ENCODE measurements around the gene OR5C1. TPM values are rescaled to one million over a fixed set of nuclear protein-coding genes. Genes with fewer than 3 reads are reported as not detected.

The OR5C1 gene
- total RNA-seq, result not detected
- not detected for polyA plus RNA-seq
- long read RNA-seq, donor 1, result 0 reads
- long read RNA-seq, donor 2, result 0 reads
- long read RNA-seq, donor 3, result 0 reads
- long read RNA-seq, donor 4, result 0 reads
- long read RNA-seq, donor 5, result 0 reads

DNA sequence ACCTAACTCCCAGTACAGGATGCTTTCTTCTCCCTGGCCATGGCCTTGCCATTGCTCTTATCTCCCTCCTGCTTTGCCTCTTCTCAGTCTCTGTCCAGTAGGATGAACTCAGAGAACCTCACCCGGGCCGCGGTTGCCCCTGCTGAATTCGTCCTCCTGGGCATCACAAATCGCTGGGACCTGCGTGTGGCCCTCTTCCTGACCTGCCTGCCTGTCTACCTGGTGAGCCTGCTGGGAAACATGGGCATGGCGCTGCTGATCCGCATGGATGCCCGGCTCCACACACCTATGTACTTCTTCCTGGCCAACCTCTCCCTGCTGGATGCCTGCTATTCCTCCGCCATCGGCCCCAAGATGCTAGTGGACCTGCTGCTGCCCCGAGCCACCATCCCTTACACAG, at the start of gene OR5C1:
Gene OR5C1, plus strand, starts transcription at position 103 of the 400 bp plus-strand sequence. Its CDS starts 0 bp downstream, at position 103.
- DNase-seq (no peak), ATAC-seq (ENCODE audit: insufficient read depth, low FRiP score) (no peak)
- H3K9me3 ChIP-seq (ENCODE audit: control insufficient read depth in 4 of 4, insufficient read depth in 3 of 4, low read length in 3 of 4), result no peaks in the 10 kb centered on the region
- H3K4me3 ChIP-seq, result no peak within 1 kb of the TSS
- no peak within 1 kb of the TSS for H3K9ac ChIP-seq (ENCODE audit: insufficient read depth in 1 of 2, low read length in 2 of 2)
- H3K4me1 ChIP-seq (ENCODE audit: control insufficient read depth in 5 of 5, insufficient read depth in 5 of 5, low read length in 5 of 5), result no peaks in the 10 kb centered on the region
- H3K27me3 ChIP-seq (ENCODE audit: control insufficient read depth in 3 of 3, insufficient read depth in 3 of 3, low read length in 2 of 3), result no peaks in the 10 kb centered on the region
- no peaks in the 10 kb centered on the region for H3K36me3 ChIP-seq (ENCODE audit: control insufficient read depth in 4 of 4, insufficient read depth in 4 of 4, low read length in 4 of 4)
- TF ChIP-seq, protein P1, sequence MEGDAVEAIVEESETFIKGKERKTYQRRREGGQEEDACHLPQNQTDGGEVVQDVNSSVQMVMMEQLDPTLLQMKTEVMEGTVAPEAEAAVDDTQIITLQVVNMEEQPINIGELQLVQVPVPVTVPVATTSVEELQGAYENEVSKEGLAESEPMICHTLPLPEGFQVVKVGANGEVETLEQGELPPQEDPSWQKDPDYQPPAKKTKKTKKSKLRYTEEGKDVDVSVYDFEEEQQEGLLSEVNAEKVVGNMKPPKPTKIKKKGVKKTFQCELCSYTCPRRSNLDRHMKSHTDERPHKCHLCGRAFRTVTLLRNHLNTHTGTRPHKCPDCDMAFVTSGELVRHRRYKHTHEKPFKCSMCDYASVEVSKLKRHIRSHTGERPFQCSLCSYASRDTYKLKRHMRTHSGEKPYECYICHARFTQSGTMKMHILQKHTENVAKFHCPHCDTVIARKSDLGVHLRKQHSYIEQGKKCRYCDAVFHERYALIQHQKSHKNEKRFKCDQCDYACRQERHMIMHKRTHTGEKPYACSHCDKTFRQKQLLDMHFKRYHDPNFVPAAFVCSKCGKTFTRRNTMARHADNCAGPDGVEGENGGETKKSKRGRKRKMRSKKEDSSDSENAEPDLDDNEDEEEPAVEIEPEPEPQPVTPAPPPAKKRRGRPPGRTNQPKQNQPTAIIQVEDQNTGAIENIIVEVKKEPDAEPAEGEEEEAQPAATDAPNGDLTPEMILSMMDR (IDR thresholded peaks at IDR 0.05; ENCODE audit: control extremely low read depth, extremely low read depth), result no peak
- no peak within 1 kb of the TSS for H3K27ac ChIP-seq (ENCODE audit: low read depth in 1 of 2, low read length in 1 of 2)
- WGBS, 2 donors, result 97 to 98% methylated on average over 12 of the region's 12 CpGs

DNA sequence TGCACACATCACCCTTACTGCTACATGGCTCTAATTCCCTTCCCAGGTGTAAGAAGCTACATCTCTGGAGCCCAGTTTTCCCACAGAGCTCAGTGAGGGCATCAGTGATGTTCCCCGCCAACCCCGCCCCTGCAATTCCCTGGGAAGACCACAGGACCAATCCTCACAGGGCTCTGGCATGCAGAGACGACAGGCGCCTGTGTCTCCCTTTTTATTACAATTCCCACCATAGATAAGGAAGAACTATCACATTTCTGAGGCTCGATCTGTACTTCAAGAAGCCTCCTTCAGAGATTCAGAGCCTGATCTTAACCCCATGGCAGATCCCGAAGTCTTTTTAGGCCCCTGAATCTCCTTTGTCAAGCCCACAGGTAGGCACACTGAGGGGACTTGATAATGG, 46.7 kb upstream of the OR5C1 start, which contains the start of gene OR1L6:
Gene OR1L6, plus strand, starts transcription at position 301 of the 400 bp plus-strand sequence. CDS start 7,545 bp downstream, outside the sequence.
- Histone ChIP-seq H3K9ac (ENCODE audit: insufficient read depth in 1 of 2, low read length in 2 of 2) (no peak within 1 kb of the TSS), H3K4me3 (no peak within 1 kb of the TSS), H3K4me1 (ENCODE audit: control insufficient read depth in 5 of 5, insufficient read depth in 5 of 5, low read length in 5 of 5) (no peaks in the 10 kb centered on the region), H3K27ac (ENCODE audit: low read depth in 1 of 2, low read length in 1 of 2) (no peak within 1 kb of the TSS), H3K9me3 (ENCODE audit: control insufficient read depth in 4 of 4, insufficient read depth in 3 of 4, low read length in 3 of 4) (peaks cover 0 to 6% (median 2%) of the 10 kb centered on the region in 4 donors), H3K27me3 (ENCODE audit: control insufficient read depth in 3 of 3, insufficient read depth in 3 of 3, low read length in 2 of 3) (no peaks in the 10 kb centered on the region), H3K36me3 (ENCODE audit: control insufficient read depth in 4 of 4, insufficient read depth in 4 of 4, low read length in 4 of 4) (no peaks in the 10 kb centered on the region)
- TF ChIP-seq, protein P1 (IDR thresholded peaks at IDR 0.05; ENCODE audit: control extremely low read depth, extremely low read depth), result no peak
- ATAC-seq (ENCODE audit: insufficient read depth, low FRiP score) (no peak), DNase-seq (no peak)
- 77 to 85% methylated on average over 6 of the region's 6 CpGs for WGBS, 2 donors

DNA sequence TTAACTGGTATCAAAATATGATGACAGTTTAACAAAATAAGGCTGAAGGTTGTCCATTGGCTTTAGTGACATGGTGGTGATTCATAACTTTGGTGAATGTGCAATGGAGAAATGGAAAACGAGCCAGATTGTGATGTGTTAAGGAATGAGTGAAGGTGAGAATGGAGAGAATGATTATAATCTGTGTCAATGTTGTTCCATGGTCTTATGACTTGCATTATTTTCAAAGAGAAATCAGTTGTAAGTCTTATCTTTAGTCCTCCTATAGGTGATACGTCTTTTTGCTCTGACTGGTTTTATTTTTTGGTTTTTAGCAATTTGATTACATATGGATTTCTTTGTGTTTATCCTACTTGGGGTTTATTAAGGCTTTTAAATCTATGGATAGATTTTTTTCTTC, 33.9 kb upstream of the OR5C1 start:
- TF ChIP-seq, protein P1 (IDR thresholded peaks at IDR 0.05; ENCODE audit: control extremely low read depth, extremely low read depth), result no peak
- Histone ChIP-seq H3K27ac (ENCODE audit: low read depth in 1 of 2, low read length in 1 of 2) (no peak overlapping the region), H3K36me3 (ENCODE audit: control insufficient read depth in 4 of 4, insufficient read depth in 4 of 4, low read length in 4 of 4) (no peaks in the 10 kb centered on the region), H3K4me3 (no peak overlapping the region), H3K9me3 (ENCODE audit: control insufficient read depth in 4 of 4, insufficient read depth in 3 of 4, low read length in 3 of 4) (peaks cover 0 to 12% (median 4%) of the 10 kb centered on the region in 4 donors), H3K4me1 (ENCODE audit: control insufficient read depth in 5 of 5, insufficient read depth in 5 of 5, low read length in 5 of 5) (no peaks in the 10 kb centered on the region), H3K27me3 (ENCODE audit: control insufficient read depth in 3 of 3, insufficient read depth in 3 of 3, low read length in 2 of 3) (no peaks in the 10 kb centered on the region), H3K9ac (ENCODE audit: insufficient read depth in 1 of 2, low read length in 2 of 2) (no peak overlapping the region)
- DNase-seq (no peak), ATAC-seq (ENCODE audit: insufficient read depth, low FRiP score) (no peak)
- 44 to 45% methylated on average over 2 of the region's 2 CpGs for WGBS, 2 donors

DNA sequence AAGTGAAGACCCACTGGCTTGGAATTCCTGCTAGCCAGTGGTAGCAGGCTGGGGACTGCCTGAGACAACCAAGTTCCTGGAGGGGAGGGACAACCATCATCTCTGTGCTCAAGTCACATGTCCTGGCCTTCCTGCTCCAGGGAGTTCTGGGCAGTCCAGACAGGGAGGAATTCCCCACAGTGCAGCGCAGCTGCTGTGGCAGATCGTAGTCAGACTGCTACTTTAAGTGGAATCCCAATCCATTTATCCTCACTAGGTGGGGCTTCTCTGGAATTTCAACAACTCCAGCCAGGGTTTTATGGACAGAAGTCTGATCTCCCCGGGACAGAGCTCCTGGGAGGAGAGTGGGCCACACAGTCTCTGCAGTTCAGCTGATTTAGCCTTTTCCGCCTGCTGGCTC, 20.9 kb upstream of the OR5C1 start:
- H3K9ac ChIP-seq (ENCODE audit: insufficient read depth in 1 of 2, low read length in 2 of 2), result no peak overlapping the region
- no peaks in the 10 kb centered on the region for H3K36me3 ChIP-seq (ENCODE audit: control insufficient read depth in 4 of 4, insufficient read depth in 4 of 4, low read length in 4 of 4)
- H3K4me3 ChIP-seq, result no peak overlapping the region
- H3K9me3 ChIP-seq (ENCODE audit: control insufficient read depth in 4 of 4, insufficient read depth in 3 of 4, low read length in 3 of 4), result peaks cover 0 to 15% (median 6%) of the 10 kb centered on the region in 4 donors
- no peak overlapping the region for H3K27ac ChIP-seq (ENCODE audit: low read depth in 1 of 2, low read length in 1 of 2)
- TF ChIP-seq, protein P1 (IDR thresholded peaks at IDR 0.05; ENCODE audit: control extremely low read depth, extremely low read depth), result no peak
- H3K27me3 ChIP-seq (ENCODE audit: control insufficient read depth in 3 of 3, insufficient read depth in 3 of 3, low read length in 2 of 3), result no peaks in the 10 kb centered on the region
- 88 to 93% methylated on average over 4 of the region's 4 CpGs for WGBS, 2 donors
- no peaks in the 10 kb centered on the region for H3K4me1 ChIP-seq (ENCODE audit: control insufficient read depth in 5 of 5, insufficient read depth in 5 of 5, low read length in 5 of 5)
- DNase-seq (no peak), ATAC-seq (ENCODE audit: insufficient read depth, low FRiP score) (no peak)
